HS-27A (cell line): Measurements from ENCODE around the gene PRKCA.

Experiments
- DNase-seq: peaks from one replicate; pipeline ENCODE4 v3.0.0-alpha.2; 2012; ENCODE audit warnings: low read depth, missing footprints

Gene PRKCA

DNA sequence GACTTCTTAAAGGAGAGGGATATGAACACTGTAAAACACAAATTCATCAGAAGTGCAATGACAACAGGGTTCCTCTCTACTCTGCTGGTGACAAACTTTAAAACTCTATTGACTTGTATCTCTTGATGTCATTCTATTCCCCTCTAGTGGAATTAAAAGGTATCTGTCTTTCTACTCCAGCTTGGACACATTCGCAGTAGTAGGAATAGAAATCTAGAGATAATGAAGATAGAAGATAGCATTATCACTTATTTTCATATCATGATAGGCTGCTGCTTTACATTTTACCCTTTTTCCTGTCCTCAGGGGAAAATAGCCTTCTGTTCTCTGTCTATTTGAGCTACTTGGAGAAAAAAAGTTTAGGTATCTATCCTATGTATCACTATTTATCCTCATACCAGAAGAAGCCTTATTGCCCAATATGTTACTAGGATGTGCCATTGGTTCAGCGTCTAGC, 322.9 kb downstream of the PRKCA start:
- DNase-seq, result peak; percentile 2

DNA sequence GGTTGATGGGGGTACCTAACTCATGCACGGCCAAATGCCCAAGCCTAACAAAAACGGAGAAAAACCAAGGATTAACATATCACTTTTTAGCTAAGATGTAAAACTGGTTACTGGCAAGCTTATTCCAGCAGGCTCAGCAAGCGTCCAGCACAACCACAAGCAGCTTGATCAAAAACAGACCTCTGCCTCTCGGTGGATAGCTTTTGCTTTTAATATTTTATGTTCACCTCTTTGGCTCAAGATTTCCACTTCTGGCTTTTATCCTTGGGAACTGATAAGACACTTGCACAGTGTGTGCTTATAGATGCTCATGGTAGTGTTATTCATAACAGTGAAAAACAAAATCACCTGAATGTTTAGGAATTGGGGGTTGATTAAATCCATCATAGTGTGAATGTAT, 325.6 kb downstream of the PRKCA start:
- no peak for DNase-seq

DNA sequence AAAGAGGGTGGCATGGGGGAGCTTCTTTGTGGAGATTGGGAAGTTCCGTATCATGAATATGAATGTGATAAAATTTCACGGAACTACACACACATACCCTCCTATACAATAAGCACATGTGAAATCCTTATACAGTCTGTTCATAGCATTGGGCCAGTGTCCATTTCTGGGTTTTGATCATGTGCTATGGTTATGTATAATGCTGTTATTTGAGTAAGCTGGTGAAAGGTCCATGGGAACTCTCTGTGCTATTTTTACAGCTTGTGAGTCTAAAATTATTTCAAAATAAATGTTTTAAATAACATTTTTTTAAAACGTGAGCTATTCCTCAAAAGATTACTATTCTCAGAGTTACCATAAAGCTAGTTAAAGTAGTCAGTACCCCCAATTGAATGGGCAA, 327.3 kb downstream of the PRKCA start:
- no peak for DNase-seq

DNA sequence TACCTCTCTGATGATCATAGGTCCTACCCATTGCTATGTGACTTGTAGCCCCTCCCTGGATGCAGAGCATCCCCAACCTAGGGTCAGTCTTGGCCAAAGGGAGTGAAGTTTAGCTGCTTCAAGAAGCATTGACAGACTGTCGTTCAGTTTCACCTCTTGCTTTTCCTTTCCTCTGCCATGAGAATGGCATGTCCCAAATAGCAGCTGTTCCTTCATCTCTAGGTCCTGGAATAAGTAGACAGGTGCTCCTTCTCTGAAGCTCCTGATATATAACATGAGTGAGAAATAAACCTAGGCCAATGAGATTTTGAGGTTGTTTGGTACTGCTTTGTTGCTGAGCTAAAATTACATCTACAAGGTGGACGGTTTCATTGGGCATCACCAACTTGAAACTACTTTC, 328.0 kb downstream of the PRKCA start:
- no peak for DNase-seq

GRCh38 chr17:66630828-66631472, 328.5 kb downstream of the PRKCA start:
- DNase-seq, result no peak

GRCh38 chr17:66632731-66633130, 330.3 kb downstream of the PRKCA start:
- no peak for DNase-seq

DNA sequence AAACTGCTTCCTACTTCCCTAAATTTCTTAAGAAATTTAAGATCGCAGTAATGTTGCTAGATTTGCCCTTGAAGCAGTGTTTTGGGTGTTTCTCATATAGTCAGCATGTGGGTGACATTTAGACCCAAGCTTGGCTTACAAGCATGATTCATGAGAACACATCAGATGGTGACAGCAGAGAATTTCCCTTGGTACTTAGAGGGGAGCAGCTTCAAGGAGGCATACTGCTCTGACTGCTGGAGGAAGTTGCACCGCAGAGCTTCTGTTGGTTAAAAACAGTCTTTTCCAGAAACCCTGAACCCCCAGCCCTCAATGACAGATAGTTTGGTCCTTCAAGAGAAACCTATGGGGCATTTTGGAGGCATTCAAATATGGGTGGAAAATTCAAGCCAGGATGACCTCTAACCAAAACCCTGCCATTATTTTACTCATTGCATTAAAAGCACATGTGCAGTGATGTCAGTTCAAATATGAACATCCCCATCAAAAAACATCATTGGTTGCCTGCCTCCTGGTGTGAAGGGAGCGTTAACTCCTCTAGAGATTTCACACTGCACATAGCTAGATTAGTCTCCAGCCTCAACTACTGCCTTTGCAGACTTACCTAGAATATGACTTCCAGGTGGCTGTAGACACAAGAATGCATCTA, 331.0 kb downstream of the PRKCA start:
- no peak for DNase-seq

DNA sequence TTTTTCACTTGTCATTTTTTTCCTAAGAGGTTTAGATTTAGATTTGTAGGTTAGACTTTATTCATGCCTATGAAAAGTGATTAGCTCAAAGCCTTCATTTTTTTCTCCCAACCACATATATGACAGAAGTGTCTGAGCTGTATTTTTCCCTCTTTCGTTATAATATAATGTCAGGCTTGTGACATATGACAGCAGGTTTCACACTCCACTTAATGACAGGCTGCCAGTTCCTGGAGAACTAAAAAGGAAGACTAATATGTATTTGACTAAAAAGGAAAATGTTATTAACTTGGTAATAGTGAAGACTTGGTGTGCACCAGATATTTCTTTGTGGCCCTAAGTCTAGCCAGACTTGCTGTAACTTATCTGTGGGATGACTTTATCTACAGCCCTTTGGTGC, 331.8 kb downstream of the PRKCA start:
- no peak for DNase-seq

DNA sequence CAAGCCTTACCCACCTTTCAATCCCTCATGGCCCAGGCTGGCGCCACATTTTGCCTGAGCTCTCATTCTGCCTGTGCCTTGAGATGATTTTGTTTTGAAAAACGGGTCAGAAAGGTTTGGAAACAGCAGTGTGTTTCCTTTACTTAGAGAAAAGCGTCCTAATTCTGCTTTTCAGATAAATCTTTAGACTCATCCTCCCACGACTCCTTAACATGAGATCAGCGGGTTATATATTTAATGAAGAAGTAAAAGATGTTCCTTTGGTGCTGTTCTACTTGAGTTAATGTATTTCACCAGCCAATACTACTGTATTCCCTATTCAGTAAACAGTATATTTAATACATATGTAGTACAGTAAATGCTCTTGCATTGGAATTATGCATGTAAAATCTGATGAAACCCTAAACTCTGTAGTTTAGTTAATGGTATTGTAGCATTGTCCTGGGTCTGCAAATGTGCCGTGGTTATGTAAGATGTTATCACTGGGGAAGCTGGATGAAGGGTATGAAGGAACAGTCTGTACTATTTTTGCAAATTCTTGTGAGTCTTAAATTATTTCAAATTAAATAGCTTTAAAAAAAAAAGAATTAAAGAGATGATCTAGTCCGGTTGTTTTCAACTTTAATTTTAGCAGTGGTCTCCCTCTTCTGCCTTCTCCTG, 333.1 kb downstream of the PRKCA start:
- no peak for DNase-seq

DNA sequence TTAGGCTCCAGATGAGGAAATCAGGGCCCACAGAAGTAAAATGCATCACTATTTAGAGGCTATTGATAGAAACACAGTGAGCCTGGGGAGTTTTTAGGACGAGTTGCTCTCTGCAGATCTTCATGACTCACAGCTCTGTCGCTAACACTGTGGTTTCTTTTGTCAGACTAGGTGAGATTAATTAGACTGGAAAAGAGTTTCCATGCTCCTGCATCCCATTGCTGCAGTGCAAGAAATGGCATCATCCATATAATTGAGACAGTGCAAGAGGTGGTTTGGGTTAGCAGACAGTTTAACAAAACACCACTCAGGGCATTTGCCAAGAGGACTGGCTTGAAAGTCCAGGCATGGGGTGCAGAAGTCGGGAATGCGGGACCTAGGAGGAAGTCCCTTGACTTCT, 333.7 kb downstream of the PRKCA start:
- DNase-seq, result no peak

- DNase-seq, result no peak
These were observed 335.1 kb downstream of the PRKCA start for GRCh38 chr17:66637491-66637890.

- DNase-seq, result no peak
These were observed 336.5 kb downstream of the PRKCA start for GRCh38 chr17:66638707-66639479.

- no peak for DNase-seq
These were observed 341.6 kb downstream of the PRKCA start for GRCh38 chr17:66643815-66644710.

DNA sequence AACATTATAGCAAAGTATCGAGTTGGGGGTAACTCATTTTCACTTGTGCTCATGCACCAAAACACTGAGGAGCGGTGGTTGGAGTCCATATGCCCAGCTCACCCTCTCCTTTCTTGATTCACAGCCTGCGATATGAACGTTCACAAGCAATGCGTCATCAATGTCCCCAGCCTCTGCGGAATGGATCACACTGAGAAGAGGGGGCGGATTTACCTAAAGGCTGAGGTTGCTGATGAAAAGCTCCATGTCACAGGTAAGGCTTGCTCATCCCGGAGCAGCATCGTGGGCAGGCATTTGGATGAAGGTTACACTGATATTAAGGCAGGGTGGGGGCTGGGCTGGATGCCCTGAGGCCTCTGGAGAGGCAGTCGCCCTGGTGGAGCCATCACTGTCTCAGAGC, 342.8 kb downstream of the PRKCA start:
- DNase-seq, result no peak

DNA sequence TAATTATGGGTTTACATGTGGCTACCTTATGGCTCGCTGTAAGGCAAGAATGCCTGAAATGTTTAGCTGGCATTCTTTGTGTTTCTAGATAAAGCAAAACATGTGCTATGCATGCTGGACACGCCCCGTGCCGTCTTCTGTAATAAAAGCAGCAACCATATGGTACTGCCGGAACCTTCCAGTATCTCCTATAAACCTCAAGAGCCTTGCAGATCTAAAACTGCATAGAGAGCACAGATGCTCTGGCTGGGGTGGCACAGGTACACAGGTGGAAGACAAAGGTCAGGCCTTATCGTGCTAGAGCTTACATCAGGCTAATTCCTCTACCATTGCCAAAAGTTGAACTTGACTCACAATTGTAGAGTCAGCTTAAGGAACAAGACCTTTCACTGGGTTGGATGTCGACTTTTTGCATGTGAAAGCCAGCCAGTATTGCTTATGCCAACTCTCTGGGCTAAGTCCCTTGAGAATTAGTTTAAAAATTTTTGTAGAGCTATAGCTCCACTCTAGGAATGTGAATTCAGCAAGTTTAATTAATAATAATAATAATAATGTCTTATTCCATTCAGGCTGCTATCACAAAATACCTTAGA, 345.1 kb downstream of the PRKCA start:
- no peak for DNase-seq

- no peak for DNase-seq
These were observed 347.6 kb downstream of the PRKCA start for GRCh38 chr17:66649818-66650543.

DNA sequence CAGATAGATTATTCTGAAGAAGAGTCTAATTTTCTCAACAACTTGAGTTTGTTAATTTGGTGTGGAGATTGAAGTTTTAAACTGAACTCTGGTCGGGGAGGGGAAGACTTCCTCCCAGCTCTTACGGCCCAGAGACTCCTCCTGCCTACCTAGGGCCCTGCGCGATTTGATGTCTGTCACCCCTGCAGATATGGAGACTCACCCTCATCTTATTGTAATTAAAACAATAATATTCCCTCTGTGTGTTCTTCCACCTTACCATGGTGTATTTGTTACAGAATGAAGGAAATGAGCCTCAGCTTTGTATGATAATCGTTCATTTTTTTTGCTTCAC, 348.1 kb downstream of the PRKCA start:
- DNase-seq, result no peak

DNA sequence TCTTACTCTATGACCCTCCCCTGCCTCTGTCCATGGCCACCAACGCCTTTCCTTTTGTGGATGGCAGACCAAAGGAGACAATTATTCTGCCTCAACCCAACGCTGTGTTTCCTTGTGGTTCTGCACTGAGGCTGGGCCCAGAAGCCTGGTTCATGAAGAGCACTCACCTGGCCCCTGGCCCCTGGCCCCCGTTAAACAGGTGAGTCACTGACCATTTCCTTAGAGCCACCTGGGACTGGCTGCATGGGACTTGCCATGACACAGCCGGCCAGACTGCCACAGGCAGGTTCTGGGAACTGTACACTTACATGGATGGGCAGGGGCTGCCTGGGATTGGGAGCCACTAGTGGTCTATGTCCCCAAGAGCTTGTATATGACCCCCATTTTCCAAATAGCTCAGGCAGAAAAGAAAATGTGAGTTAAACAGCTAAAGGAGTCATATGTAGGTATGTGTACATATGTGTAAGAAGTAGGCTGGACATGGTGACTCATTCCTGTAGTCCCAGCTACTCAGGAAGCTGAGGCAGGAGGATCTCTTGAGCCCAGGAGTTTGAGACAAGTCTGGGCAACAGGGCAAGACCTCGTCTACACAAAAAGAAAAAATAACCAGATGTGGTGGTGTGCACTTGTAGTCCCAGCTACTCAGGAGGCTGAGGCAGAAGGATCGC, 350.6 kb downstream of the PRKCA start:
- no peak for DNase-seq

DNA sequence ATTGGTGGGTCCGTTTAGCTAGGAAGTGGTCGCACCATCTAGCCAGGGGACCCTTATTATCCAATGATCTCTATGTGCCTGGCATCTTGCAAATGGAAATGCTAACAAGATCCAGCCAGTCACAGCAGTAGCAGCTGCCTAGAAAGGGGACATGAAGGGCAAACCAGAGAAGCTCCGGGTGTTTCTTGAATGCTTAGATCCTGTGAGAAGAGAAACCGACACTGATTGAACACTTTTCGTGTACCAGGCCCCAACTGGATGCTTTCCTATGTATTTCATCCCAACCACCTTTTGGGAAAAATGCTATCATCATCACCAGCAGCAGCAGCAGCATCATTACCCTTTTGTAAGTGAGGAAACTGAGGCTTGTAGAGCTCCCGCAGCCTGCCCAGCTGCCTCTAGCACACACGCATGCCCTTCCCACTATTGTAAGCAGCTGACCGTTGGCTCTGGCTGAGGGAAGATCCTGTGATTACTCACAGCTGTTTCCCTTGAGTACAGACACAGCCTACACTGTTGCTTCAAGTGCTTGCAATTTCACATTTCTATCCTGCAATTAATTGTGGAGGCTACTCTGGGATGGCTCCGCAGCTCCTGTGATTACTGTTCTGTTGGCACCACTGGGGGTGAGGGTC, 351.8 kb downstream of the PRKCA start:
- no peak for DNase-seq

GRCh38 chr17:66654764-66655163, 352.4 kb downstream of the PRKCA start:
- DNase-seq, result no peak
